Left lung (tissue), 10 donors: Measurements from ENCODE around the gene SLC34A3. TPM values are rescaled to one million over a fixed set of nuclear protein-coding genes. Genes with fewer than 3 reads are reported as not detected.

Source experiments
- ATAC-seq: fragments of 200-7000 bp; cut with Tn5 transposase; one replicate; pipeline ENCODE4 v1.9.1; 2020; ENCODE audit warnings: moderate library complexity
- DNase-seq, 4 donors: peaks; one replicate each; pipeline ENCODE4 v3.0.0-alpha.2; 2013 to 2020
- H3K27ac ChIP-seq, 2 donors: fragments of 200-600 bp; sonication (generic) in 1 of 2; one replicate each; pipeline versions ENCODE4 v1.5.0 to v1.8.0; 2020 to 2021
- H3K27me3 ChIP-seq, 2 donors: fragments of 200-600 bp; sonication (generic) in 1 of 2; one replicate each; pipeline versions ENCODE4 v1.5.0 to v1.8.0; 2020 to 2021
- H3K36me3 ChIP-seq, 2 donors: fragments of 200-600 bp; sonication (generic) in 1 of 2; one replicate each; pipeline versions ENCODE4 v1.5.0 to v1.8.0; 2020 to 2021
- H3K4me1 ChIP-seq, 2 donors: fragments of 200-600 bp; one replicate each; pipeline ENCODE4 v1.8.0; 2021
- H3K4me3 ChIP-seq, 2 donors: fragments of 200-600 bp; sonication (generic) in 1 of 2; one replicate each; pipeline versions ENCODE4 v1.5.0 to v1.8.0; 2020 to 2021; ENCODE audit warnings: mild to moderate bottlenecking in 1 of 2
- H3K9me3 ChIP-seq, 2 donors: fragments of 200-600 bp; sonication (generic) in 1 of 2; one replicate each; pipeline versions ENCODE4 v1.5.0 to v1.8.0; 2020 to 2021
- intact Hi-C, 2 donors: fragments of 100-400 bp; cut with DNase I; formaldehyde crosslinking; loops; one replicate each; pipeline versions ENCODE4 v1.11.2 to v1.14.2; 2022
- polyA plus RNA-seq, 6 donors: library from polyadenylated mRNA; unstranded; fragments of 120-200 nt; gene quantifications; one replicate each; pipeline ENCODE4 v1.2.1, GENCODE V29; 2013; ENCODE audit not compliant: insufficient read length in 6 of 6
- total RNA-seq, 2 donors: library from RNA; stranded (reverse); fragmentation: NEBNext Ultra II Directional; extraction: Animal tissue kit (Norgen Biotek cat#: 25700); gene quantifications; one replicate each; pipeline ENCODE4 v1.2.1, GENCODE V29; 2021
- TF ChIP-seq, protein P1 (sequence below), 2 donors: fragments of 200-600 bp; sonication (generic) in 1 of 2; IDR thresholded peaks; one replicate each; pipeline versions ENCODE4 v1.5.0 to v1.8.0; 2021; ENCODE audit warnings: antibody characterized with exemption in 2 of 2
- donor health status: DM: no; HTN: yes; CAD: no.
- donor health status: DM: no; HTN: no; CAD: no.

Gene SLC34A3
- total and polyA plus RNA-seq, 8 donors: 0.12 to 2.8 (median 1.7) TPM; not detected in 1

DNA sequence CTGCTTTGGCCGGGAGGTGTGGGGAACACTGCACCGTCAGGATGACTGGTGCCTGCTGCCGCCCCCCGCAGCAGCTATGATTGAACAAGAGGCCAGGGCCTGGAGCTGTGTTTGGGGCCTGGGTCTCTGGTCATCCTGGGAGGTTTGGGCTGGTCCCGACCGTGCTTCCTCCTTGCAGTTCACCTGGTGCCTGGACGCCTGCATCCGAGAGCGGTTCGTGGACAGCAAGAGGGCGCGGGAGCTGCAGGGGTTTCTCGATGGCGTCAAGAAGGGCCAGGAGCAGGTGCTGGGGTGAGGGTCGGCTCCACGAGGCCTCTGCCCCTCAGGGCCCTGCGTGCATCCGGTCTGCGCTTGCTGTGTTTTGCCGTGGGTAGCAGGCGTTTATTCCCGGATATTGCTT, 33.4 kb downstream of the SLC34A3 start:
- DNase-seq: no peak
- ATAC-seq: no peak
- Histone ChIP-seq H3K36me3 (peaks cover 0 to 54% of the 10 kb centered on the region in 2 donors), H3K27ac (no peak overlapping the region), H3K4me3 (no peak overlapping the region), H3K9me3 (no peaks in the 10 kb centered on the region), H3K4me1 (peaks cover 13 to 17% of the 10 kb centered on the region in 2 donors), H3K27me3 (no peaks in the 10 kb centered on the region)
- intact Hi-C loops: no loop called here
- TF ChIP-seq, protein P1, sequence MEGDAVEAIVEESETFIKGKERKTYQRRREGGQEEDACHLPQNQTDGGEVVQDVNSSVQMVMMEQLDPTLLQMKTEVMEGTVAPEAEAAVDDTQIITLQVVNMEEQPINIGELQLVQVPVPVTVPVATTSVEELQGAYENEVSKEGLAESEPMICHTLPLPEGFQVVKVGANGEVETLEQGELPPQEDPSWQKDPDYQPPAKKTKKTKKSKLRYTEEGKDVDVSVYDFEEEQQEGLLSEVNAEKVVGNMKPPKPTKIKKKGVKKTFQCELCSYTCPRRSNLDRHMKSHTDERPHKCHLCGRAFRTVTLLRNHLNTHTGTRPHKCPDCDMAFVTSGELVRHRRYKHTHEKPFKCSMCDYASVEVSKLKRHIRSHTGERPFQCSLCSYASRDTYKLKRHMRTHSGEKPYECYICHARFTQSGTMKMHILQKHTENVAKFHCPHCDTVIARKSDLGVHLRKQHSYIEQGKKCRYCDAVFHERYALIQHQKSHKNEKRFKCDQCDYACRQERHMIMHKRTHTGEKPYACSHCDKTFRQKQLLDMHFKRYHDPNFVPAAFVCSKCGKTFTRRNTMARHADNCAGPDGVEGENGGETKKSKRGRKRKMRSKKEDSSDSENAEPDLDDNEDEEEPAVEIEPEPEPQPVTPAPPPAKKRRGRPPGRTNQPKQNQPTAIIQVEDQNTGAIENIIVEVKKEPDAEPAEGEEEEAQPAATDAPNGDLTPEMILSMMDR (IDR thresholded peaks at IDR 0.05): no peak

DNA sequence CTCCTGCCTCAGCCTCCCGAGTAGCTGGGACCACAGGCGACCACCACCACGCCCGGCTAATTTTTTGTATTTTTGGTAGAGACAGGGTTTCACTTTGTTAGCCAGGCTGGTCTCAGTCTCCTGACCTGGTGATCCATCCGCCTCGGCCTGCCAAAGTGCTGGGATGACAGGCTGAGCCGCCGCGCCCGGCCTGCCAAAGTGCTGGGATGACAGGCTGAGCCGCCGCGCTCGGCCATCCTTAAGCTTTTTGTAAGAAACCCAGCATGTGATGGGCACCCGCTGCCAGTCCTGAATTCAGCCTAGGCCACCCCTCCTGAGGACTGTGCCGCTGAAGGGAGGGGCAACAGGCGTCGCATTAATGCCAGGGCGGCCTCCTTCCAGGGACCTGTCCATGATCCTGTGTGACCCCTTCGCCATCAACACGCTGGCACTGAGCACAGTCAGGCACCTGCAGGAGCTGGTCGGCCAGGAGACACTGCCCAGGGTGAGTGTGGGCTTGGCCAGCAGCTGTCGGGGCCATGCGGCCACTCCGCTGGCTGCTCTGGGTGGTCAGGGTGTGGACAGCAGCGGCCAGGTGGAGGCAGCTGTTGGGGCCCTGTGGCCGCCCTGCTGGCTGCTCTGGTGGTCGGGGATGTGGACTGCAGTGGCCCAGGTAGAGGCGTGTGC, 34.9 kb downstream of the SLC34A3 start:
- Histone ChIP-seq H3K36me3 (peaks cover 0 to 65% of the 10 kb centered on the region in 2 donors), H3K4me3 (no peak overlapping the region), H3K4me1 (peaks cover 21 to 33% of the 10 kb centered on the region in 2 donors), H3K27ac (no peak overlapping the region), H3K27me3 (no peaks in the 10 kb centered on the region), H3K9me3 (no peaks in the 10 kb centered on the region)
- DNase-seq (no peak), ATAC-seq (no peak)
- TF ChIP-seq, protein P1 (IDR thresholded peaks at IDR 0.05): no peak
- intact Hi-C loops: no loop called here

- Histone ChIP-seq H3K4me1 (peaks cover 21 to 38% of the 10 kb centered on the region in 2 donors), H3K27ac (no peak overlapping the region), H3K9me3 (no peaks in the 10 kb centered on the region), H3K36me3 (peaks cover 0 to 70% of the 10 kb centered on the region in 2 donors), H3K27me3 (no peaks in the 10 kb centered on the region), H3K4me3 (no peak overlapping the region)
- intact Hi-C loops: no loop called here
- ATAC-seq (no peak), DNase-seq (peak in 1 of 4 donors; percentile 53)
- TF ChIP-seq, protein P1 (IDR thresholded peaks at IDR 0.05): no peak
Observed at GRCh38 chr9:137266162-137266527, 35.4 kb downstream of the SLC34A3 start.

GRCh38 chr9:137266585-137267453, 36.1 kb downstream of the SLC34A3 start:
- Histone ChIP-seq H3K36me3 (peaks cover 0 to 71% of the 10 kb centered on the region in 2 donors), H3K4me1 (peaks cover 21 to 39% of the 10 kb centered on the region in 2 donors), H3K27me3 (no peaks in the 10 kb centered on the region), H3K4me3 (no peak overlapping the region), H3K27ac (no peak overlapping the region), H3K9me3 (no peaks in the 10 kb centered on the region)
- TF ChIP-seq, protein P1 (IDR thresholded peaks at IDR 0.05): no peak
- DNase-seq: peak in 1 of 4 donors; percentile 64
- intact Hi-C loops: no loop called here
- ATAC-seq: no peak

DNA sequence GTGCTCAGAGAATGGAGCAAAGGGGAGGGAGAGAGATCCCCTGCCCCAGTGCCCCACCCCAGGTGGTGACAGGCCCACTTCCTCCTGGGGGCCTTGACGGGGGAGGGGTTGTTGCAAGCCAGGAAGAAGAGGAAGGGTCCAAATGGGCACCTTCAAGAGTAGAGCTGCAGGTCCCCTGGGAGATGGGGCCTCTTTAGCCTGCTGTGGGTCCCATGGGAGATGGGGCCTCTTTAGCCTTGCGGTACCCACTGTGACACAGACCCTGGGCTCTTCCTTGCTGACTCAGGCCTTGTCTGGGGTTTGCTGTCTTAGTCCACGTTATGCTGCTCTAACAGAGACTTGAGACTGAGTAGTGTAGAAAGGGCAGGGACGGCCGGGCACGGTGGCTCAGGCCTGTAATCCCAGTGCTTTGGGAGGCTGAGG, 37.2 kb downstream of the SLC34A3 start:
- Histone ChIP-seq H3K27me3 (no peaks in the 10 kb centered on the region), H3K9me3 (no peaks in the 10 kb centered on the region), H3K4me1 (peaks cover 21 to 39% of the 10 kb centered on the region in 2 donors), H3K27ac (peak overlapping the region in 1 of 2 donors; percentile 67), H3K4me3 (no peak overlapping the region), H3K36me3 (peaks cover 0 to 83% of the 10 kb centered on the region in 2 donors)
- no peak for ATAC-seq
- intact Hi-C loops: no loop called here
- TF ChIP-seq, protein P1 (IDR thresholded peaks at IDR 0.05): no peak
- no peak for DNase-seq
